DLD1 (cell line): ENCODE measurements around the gene PRKD3.
"Not testable (repeated sequence)": the region's sequence is repeated elsewhere in the genome, so short reads cannot be mapped to it uniquely, and the experiment has no call there.

Experiments used
- in situ Hi-C: cut with HindIII; loops from 2 replicates; pipeline ENCODE4 v1.10.0; 2017; ENCODE audit warnings: low sequenced_read_pairs

PRKD3 gene

DNA sequence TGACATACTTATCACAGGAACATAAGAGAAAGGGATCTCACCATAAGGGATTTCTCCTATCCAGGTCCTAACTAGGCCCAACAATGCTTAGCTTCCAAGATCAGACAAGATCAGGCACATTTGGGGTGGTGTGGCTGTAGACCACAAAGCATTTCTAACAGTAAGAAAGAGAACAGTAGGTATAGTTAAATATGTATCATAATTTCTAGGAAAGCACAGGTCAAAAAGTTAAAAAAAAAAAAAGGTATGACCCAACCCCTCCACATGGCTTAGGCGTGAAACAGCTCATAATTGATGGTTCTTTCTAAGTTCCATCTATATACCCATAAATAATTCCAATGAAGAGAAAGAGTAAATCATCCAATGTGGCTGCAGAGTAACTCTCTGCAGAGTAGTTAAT lies 6.9 kb downstream of the PRKD3 start:
- in situ Hi-C loops: no loop called here

- in situ Hi-C loops: no loop called here
These were observed 8.5 kb downstream of the PRKD3 start for GRCh38 chr2:37316181-37316580.

GRCh38 chr2:37315364-37315763 lies 9.3 kb downstream of the PRKD3 start:
- in situ Hi-C loops: no loop called here

DNA sequence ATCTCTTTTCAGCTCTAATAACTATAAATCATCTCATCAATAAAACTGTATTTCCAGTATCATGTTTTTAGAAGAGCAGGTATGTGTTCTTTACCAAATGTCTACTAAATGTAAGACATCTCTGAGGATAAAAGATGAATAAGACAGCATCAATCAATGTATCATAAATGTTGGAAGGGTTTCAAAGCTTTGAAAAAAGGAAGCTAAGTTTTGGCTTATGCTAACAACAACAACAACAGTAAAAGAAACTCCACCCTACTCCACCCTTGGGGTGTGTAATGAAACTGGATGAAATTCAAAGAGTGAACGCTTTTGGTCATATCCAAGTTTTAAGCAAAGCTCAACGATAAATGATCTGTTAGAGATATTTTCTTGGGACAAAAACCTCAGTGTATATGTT lies 17.1 kb downstream of the PRKD3 start:
- in situ Hi-C loops: no loop called here

DNA sequence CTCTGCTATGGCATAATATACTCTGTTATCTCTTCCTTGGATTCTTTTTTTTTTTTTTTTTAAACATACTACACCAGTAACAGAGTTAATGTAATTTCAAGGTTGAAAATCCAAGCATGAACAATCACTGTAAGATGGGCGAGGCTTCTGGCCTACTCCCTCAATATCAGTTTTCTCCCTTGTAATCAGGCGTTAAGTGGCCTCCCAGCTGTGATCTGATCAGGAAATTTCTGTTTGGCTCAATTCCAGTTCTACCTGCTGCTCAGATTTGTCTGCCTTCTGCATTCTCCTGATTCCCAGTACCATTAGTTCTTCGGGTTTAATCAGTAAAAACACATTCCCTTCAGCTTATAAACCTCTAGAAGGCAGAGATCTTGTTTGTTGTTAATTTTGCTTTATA lies 18.6 kb downstream of the PRKD3 start:
- in situ Hi-C loops: no loop called here

GRCh38 chr2:37302701-37303252 lies 21.9 kb downstream of the PRKD3 start:
- in situ Hi-C loops: no loop called here

DNA sequence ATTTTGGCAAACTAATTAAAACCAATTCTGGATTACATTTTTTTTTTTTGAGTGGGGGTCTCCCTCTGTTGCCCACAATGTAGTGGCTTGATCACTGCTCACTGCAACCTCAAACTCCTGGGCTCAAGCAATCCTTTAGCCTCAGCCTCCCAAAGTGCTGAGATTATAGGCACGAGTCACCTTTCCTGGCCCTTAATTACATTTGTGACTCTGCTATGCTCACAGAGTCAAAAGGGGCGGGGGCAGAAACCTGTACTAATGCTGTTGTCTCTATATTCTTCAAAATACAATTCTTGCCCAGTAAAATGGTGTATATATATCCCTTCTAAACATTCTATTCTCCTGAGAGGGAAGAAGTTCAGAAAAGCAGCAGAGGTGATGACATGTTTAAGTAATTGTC lies 23.2 kb downstream of the PRKD3 start:
- in situ Hi-C loops: no loop called here

DNA sequence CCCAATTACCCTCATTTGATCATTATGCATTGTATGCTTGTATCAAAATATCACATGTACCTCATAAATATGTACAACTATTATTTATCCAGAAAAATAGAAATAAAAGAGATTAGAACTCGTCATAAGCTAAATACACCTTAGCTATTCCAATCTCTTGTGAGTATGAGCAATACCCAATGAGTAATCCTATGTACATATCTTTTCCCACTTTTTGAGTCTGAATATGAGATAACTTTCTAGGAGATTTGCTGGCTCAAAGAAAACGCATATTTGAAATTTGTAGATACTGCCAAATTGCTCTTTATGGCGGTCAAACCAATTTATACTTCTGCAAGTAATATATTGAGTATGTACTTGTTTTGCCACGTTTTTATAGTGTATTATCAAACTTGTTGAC lies 24.1 kb downstream of the PRKD3 start:
- in situ Hi-C loops: no loop called here

DNA sequence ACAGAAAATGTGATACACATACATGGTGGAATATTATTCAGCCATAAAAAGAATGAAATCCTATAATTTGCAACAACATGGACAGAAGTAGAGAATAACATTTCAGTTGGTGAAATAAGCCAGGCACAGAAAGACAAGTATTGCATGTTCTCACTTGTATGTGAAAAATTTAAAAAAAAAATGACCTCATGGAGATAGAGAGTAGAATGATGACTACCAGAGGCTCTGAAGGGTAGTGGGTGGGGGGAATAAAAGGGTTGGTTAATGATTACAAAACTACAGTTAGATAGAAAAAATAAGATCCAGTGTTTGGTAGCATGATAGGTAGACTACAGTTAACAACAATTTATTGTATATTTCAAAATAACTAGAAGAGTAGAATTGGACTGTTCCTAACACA lies 24.5 kb downstream of the PRKD3 start:
- in situ Hi-C loops: no loop called here

DNA sequence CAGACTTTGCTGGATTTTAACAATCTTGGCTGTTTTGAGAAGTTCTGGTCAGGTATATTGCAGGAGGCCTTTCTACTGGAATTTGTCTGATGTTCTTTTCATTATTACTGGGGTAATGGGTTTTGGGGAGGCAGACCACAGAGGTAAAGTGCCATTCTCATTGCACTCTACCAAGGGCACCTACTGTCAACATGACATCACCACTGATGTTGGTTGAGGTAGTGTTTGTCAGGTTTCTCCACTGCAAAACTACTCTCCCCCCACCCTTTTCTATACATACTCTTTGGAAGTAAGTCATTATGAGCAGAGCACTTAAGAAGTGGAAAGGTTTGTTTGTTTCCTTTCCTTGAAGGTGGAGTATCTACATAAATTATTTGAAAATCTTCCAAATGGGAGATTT lies 27.0 kb downstream of the PRKD3 start:
- in situ Hi-C loops: no loop called here

GRCh38 chr2:37295469-37296073 lies 29.1 kb downstream of the PRKD3 start:
- in situ Hi-C loops: no loop called here

DNA sequence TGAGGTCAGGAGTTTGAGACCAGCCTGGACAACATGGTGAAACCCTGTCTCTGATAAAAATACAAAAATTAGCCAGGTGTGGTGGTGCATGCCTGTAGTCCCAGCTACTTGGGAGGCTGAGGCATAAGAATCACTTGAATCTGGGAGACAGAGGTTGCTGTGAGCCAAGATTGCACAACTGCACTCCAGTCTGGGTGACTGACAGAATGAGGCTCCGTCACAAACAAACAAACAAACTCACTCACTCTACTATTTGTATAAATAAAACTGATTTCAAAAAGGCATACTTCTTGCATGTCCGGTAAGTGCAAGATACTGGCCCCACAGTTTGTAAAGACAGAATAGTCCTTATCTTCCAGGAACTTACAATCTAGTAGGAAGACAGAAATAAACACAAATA lies 29.8 kb downstream of the PRKD3 start:
- in situ Hi-C loops: not testable (repeated sequence)

- in situ Hi-C loops: no loop called here
These were observed 33.0 kb downstream of the PRKD3 start for GRCh38 chr2:37291680-37292079.

DNA sequence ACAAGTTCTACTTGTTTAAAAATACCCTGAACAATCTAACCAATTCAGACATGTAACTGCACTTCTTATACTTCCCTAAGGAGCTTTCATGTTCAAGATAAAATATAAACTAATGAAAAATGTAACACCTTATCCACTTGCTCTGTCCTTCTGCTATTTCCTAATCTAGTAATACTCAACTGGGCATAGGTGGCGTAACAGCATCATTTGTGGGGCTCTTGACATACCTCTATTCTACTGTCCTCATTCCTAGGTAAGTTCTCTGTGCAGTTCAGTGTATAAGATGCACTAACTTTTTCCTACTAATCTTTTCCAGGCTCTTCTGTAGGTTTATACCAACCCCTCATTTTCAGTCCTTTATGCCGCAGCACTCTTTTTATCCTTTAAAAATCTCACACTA lies 36.7 kb downstream of the PRKD3 start:
- in situ Hi-C loops: no loop called here

GRCh38 chr2:37284381-37284780 lies 40.3 kb downstream of the PRKD3 start:
- in situ Hi-C loops: no loop called here

DNA sequence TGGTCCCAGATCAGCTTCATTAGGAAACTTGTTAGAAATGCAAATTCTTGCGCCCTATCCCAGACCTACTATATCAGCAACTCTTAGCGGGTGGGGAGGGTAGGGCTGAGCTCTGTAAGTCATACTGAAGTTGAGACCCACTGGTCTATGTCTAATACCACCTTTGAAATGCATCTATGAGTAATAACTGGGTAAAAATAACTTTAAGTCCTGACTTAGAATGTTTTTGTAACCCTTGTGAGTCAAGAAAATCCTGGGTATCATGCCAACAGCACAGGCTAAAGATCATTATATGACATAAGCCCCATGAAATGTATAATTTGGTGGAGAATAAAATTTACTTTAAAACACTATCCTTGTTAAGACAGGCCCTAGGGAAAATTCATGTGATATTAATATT lies 41.4 kb downstream of the PRKD3 start:
- in situ Hi-C loops: no loop called here

GRCh38 chr2:37282746-37283145 lies 41.9 kb downstream of the PRKD3 start:
- in situ Hi-C loops: no loop called here

- in situ Hi-C loops: no loop called here
These were observed 42.7 kb downstream of the PRKD3 start for GRCh38 chr2:37281916-37282315.

DNA sequence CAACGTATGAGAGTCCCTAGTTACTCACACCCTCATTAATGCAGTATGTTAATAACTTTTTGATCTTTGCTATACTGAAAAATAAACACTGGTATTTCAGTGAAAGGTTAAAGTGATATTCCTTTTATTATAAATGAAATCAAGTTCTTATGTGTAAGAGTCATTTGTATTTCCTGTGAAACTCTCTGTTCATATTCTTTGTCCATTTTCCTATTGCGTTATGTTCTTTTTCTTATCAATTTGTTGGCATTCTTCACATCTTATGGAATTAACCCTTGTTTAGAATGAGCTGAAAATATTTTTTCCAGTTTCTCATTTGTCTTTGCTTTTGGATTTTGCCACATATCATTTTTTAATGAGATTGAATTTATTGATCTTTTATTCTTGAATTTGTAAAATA lies 48.3 kb downstream of the PRKD3 start:
- in situ Hi-C loops: no loop called here
